PC-9 (cell line): Measurements from ENCODE around the gene GOLGA6L22. TPM values are rescaled to one million over a fixed set of nuclear protein-coding genes. Genes with fewer than 3 reads are reported as not detected.
"Not testable (repeated sequence)": the region's sequence is repeated elsewhere in the genome, so short reads cannot be mapped to it uniquely, and the experiment has no call there.

Source experiments
- BruUV-seq: library from RNA; stranded (reverse); fragments of 400-500 nt; replicated peaks from 2 replicates; lab custom pipeline; 2021; lab: Mats Ljungman, UMichigan
- CTCF ChIA-PET: fragments of 300-600 bp; sonication (Branson Sonifier 250); formaldehyde crosslinking; loops from one replicate; lab custom pipeline; 2022; ENCODE audit warnings: antibody characterized with exemption; lab: Charles Lee
- POLR2A ChIA-PET: fragments of 300-600 bp; sonication (Branson Sonifier 250); formaldehyde crosslinking; loops from one replicate; lab custom pipeline; 2022; ENCODE audit warnings: antibody characterized with exemption; ENCODE audit not compliant: unreplicated experiment; lab: Charles Lee
- DNase-seq, 2 experiments: peaks; one replicate each; pipeline versions ENCODE4 v3.0.0 to v3.0.0-alpha.2; 2015 to 2022; ENCODE audit warnings: mixed read lengths in 1 of 2
- H2AFZ ChIP-seq: fragments of 200-600 bp; sonication (generic); 2 replicates; pipeline ENCODE4 v1.8.1; 2017; ENCODE audit warnings: antibody characterized with exemption
- H3F3A ChIP-seq: fragments of 200-600 bp; sonication (generic); 2 replicates; pipeline ENCODE4 v1.8.1; 2017; ENCODE audit warnings: antibody characterized with exemption, mild to moderate bottlenecking, low read depth; ENCODE audit not compliant: insufficient read depth
- H3K27ac ChIP-seq: fragments of 200-600 bp; sonication (generic); 2 replicates; pipeline ENCODE4 v1.6.1; 2016; ENCODE audit warnings: mixed run types
- H3K27me3 ChIP-seq: fragments of 200-600 bp; sonication (generic); 2 replicates; pipeline ENCODE4 v1.6.1; 2016; ENCODE audit warnings: low read depth, mixed run types; ENCODE audit not compliant: insufficient read depth
- H3K36me3 ChIP-seq: fragments of 200-600 bp; sonication (generic); 2 replicates; pipeline ENCODE4 v1.6.1; 2016; ENCODE audit warnings: low read depth, mixed run types
- H3K4me1 ChIP-seq: fragments of 200-600 bp; sonication (generic); replicated peaks from 2 replicates; pipeline ENCODE4 v1.6.1; 2016; ENCODE audit warnings: mixed run types; ENCODE audit not compliant: insufficient read depth
- H3K4me2 ChIP-seq: fragments of 200-600 bp; sonication (generic); 2 replicates; pipeline ENCODE4 v1.6.1; 2017; ENCODE audit warnings: mixed run types
- H3K4me3 ChIP-seq: fragments of 200-600 bp; sonication (generic); 2 replicates; pipeline ENCODE4 v1.6.1; 2016; ENCODE audit warnings: mixed run types
- H3K79me2 ChIP-seq: fragments of 200-600 bp; sonication (generic); 2 replicates; pipeline ENCODE4 v1.6.1; 2017; ENCODE audit warnings: low read depth, mixed run types
- H3K9me2 ChIP-seq: fragments of 200-600 bp; sonication (generic); 2 replicates; pipeline ENCODE4 v1.8.1; 2017; ENCODE audit warnings: mild to moderate bottlenecking; ENCODE audit not compliant: insufficient read depth
- H3K9me3 ChIP-seq: fragments of 200-600 bp; sonication (generic); 2 replicates; pipeline ENCODE4 v1.8.1; 2016; ENCODE audit warnings: low read depth; ENCODE audit not compliant: insufficient read depth
- H4K20me1 ChIP-seq: fragments of 200-600 bp; sonication (generic); 2 replicates; pipeline ENCODE4 v1.8.1; 2017; ENCODE audit not compliant: insufficient read depth
- intact Hi-C: fragments of 100-400 bp; cut with micrococcal nuclease; formaldehyde crosslinking; loops from one replicate; pipeline ENCODE4 v1.10.0; 2022; ENCODE audit not compliant: unreplicated experiment
- total RNA-seq: library from RNA; stranded (reverse); gene quantifications from 2 replicates; pipeline ENCODE4 v1.2.3, GENCODE V29; 2021

The GOLGA6L22 gene
- total RNA-seq, 1 experiment from 2014 or later: not detected

GRCh38 chr15:22431687-22432086 lies 27.0 kb upstream of the GOLGA6L22 start:
- H3K9me2 ChIP-seq, CTCF ChIA-PET, H4K20me1 ChIP-seq, H3F3A ChIP-seq, H3K79me2 ChIP-seq, BruUV-seq, H3K9me3 ChIP-seq, H3K36me3 ChIP-seq, H3K4me2 ChIP-seq, POLR2A ChIA-PET, H3K27me3 ChIP-seq, DNase-seq, H2AFZ ChIP-seq, H3K4me3 ChIP-seq, H3K27ac ChIP-seq, H3K4me1 ChIP-seq, intact Hi-C loops: not testable (repeated sequence)

GRCh38 chr15:22494490-22495113 lies 35.9 kb downstream of the GOLGA6L22 start:
- DNase-seq: peak; percentile 40 to 88
- H3K79me2 ChIP-seq, CTCF ChIA-PET, BruUV-seq, H3K9me3 ChIP-seq, POLR2A ChIA-PET, H4K20me1 ChIP-seq, H3K27ac ChIP-seq, H3K4me1 ChIP-seq, intact Hi-C loops, H3K9me2 ChIP-seq, H3F3A ChIP-seq, H2AFZ ChIP-seq, H3K36me3 ChIP-seq, H3K27me3 ChIP-seq: not testable (repeated sequence)
- 0 out of 2 replicates have a peak overlapping the region, but pooled peaks have one; percentile 46 for H3K4me2 ChIP-seq
- peak overlapping the region; percentile 52; the same call in 1 of the 2 replicates for H3K4me3 ChIP-seq

DNA sequence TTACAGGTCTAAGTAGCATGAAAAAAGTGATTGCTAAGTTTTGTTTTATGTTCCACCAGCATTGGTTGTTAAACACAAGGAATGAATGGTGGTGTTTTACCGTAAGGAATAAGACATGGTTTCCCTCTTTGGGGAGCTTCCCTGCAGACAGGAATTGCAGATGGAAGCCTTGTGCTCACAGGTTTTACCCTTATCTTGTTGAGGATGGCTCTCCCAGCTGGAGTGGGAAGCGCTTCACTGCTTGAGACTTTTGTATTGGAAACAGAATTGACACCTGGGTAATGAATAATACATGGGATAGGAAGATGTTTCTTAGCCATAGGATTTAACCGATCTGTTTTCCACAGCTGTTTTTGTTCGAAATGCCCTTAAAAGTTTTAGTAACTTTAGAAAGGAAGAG lies 38.5 kb downstream of the GOLGA6L22 start:
- H2AFZ ChIP-seq, POLR2A ChIA-PET, H3K9me2 ChIP-seq, H3K4me1 ChIP-seq, intact Hi-C loops, H3K27me3 ChIP-seq, H3K27ac ChIP-seq, BruUV-seq, H3K9me3 ChIP-seq, H4K20me1 ChIP-seq, H3K36me3 ChIP-seq, H3K4me3 ChIP-seq, H3F3A ChIP-seq, DNase-seq, CTCF ChIA-PET, H3K79me2 ChIP-seq, H3K4me2 ChIP-seq: not testable (repeated sequence)

DNA sequence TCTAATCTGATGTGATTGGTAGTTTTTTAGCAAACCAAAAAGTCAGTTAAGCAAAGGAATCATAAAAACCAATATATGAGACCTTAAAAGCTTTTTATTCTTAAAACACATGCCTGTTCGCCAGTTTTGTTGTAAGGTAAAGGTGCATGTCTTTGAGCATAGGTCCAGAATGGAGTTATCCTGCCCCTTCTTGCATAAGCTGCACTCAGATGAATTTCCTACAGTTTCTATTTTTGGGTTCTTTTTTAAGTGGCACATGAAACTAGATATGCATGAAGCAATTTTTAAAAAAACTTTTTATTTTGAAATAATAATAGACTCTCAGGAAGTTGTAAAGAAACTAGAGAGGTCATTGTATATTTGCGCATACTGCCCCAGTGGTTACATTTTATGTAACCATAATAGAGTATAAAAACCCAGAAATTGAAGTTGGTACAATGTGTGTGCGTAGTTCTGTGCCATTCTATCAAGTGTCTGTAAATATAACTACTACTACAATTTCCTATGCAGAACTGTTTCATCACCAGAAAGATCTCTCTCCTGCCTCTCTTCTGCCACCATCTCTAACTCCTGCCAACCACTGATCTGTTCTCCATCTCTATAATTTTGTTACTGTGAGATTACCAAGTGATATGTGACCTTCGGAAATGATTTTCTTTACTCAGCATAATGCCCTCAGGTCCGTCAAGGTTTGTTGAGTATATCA lies 39.7 kb downstream of the GOLGA6L22 start:
- H3K4me2 ChIP-seq, H3K4me1 ChIP-seq, H3K27me3 ChIP-seq, H3K4me3 ChIP-seq, POLR2A ChIA-PET, intact Hi-C loops, H3K36me3 ChIP-seq, CTCF ChIA-PET, H3K9me2 ChIP-seq, H3K27ac ChIP-seq, BruUV-seq, H4K20me1 ChIP-seq, DNase-seq, H2AFZ ChIP-seq, H3K79me2 ChIP-seq, H3K9me3 ChIP-seq, H3F3A ChIP-seq: not testable (repeated sequence)

- H3K4me3 ChIP-seq, H3K79me2 ChIP-seq, H2AFZ ChIP-seq, H3K4me2 ChIP-seq, H3K27me3 ChIP-seq, BruUV-seq, H3K36me3 ChIP-seq, DNase-seq, intact Hi-C loops, H4K20me1 ChIP-seq, POLR2A ChIA-PET, H3K9me3 ChIP-seq, CTCF ChIA-PET, H3F3A ChIP-seq, H3K4me1 ChIP-seq, H3K27ac ChIP-seq, H3K9me2 ChIP-seq: not testable (repeated sequence)
Measured at GRCh38 chr15:22502272-22502671, 43.6 kb downstream of the GOLGA6L22 start.

DNA sequence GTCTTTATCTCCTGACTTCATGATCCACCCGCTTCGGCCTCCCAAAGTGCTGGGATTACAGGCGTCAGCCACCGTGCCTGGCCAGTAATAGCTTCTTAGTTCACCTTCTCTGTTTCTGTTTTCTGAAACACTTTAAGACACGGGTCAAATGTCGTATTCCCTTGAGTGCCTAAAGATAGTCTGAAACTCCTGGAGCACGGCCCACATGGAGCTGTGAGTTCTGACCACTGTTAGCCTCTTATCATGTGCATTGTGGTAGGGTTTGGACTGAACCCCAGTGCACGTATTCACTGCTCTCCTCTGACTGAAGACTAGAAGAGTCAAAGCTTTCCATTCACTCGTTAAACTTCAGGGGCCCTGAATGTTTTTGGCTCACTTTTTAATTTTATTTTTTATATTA lies 48.3 kb downstream of the GOLGA6L22 start:
- H3K9me3 ChIP-seq, BruUV-seq, H3K4me2 ChIP-seq, POLR2A ChIA-PET, intact Hi-C loops, DNase-seq, H3K27ac ChIP-seq, H3K36me3 ChIP-seq, CTCF ChIA-PET, H3K4me3 ChIP-seq, H3K9me2 ChIP-seq, H3F3A ChIP-seq, H2AFZ ChIP-seq, H3K79me2 ChIP-seq, H3K27me3 ChIP-seq, H4K20me1 ChIP-seq, H3K4me1 ChIP-seq: not testable (repeated sequence)

DNA sequence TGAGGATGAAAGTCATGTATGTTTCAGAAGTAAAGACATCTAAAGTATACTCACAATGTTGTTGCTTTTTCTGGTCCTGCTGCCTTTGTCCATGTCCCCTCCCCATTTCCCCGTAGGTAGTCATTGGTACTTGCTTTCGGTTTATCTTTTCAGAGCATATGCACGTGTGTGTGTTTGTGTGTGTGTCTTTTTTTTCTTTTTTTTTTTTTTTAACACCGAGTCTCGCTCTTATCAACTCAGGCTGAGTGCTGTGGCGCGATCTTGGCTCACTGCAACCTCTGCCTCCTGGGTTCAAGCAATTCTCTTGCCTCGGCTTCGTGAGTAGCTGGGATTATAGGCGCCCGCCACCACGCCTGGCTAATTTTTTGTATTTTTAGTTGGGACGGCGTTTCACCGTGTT lies 57.4 kb downstream of the GOLGA6L22 start:
- H3K27ac ChIP-seq, POLR2A ChIA-PET, H3K9me2 ChIP-seq, intact Hi-C loops, H3F3A ChIP-seq, H4K20me1 ChIP-seq, DNase-seq, H3K9me3 ChIP-seq, H3K27me3 ChIP-seq, CTCF ChIA-PET, H3K36me3 ChIP-seq, H3K4me1 ChIP-seq, H3K4me2 ChIP-seq, H3K79me2 ChIP-seq, H2AFZ ChIP-seq, BruUV-seq, H3K4me3 ChIP-seq: not testable (repeated sequence)
